Measurements from ENCODE around the gene SLIT1. TPM values are rescaled to one million over a fixed set of nuclear protein-coding genes. Genes with fewer than 3 reads are reported as not detected.

SLIT1 gene
- total and polyA plus RNA-seq, 2 donors (not counting 1 experiment from before 2014, with no cell fraction given), result 0.15 to 0.49 TPM

GRCh38 chr10:97067716-97068391 lies 117.9 kb downstream of the SLIT1 start:
- CTCF ChIA-PET, result interaction anchor here (0.6 to 12.3 kb wide), 2 partner anchors 141 to 657 kb away, joined by 4 to 412 read pairs; no protein-coding TSS in a partner anchor
- ATAC-seq (ENCODE audit: low read depth) (no peak), DNase-seq (no peak)
- Histone ChIP-seq H3K4me2 (replicated peaks; ENCODE audit: low read depth, low read length, poor library complexity, severe bottlenecking) (no peak overlapping the region), H3K9ac (ENCODE audit: low read length) (no peak overlapping the region), H3K79me2 (ENCODE audit: control insufficient read depth, insufficient read depth, low read length) (no peaks in the 10 kb centered on the region), H3K36me3 (replicated peaks in 1 of 2; ENCODE audit: control extremely low read depth in 1 of 2, control insufficient read depth in 1 of 2, extremely low read depth in 1 of 2, insufficient read depth in 2 of 2, low read length in 1 of 2) (no peaks in the 10 kb centered on the region), H2AFZ (ENCODE audit: insufficient read depth, low read depth, low read length, poor library complexity, severe bottlenecking) (no peak overlapping the region), H3K9me3 (ENCODE audit: control extremely low read depth in 1 of 3, control insufficient read depth in 2 of 3, insufficient read depth in 1 of 3, low read length in 2 of 3) (peaks cover 0 to 4% (median 0%) of the 10 kb centered on the region in 3 donors), H3K4me1 (ENCODE audit: control insufficient read depth in 2 of 2, insufficient read depth in 2 of 2, low read length in 2 of 2) (no peaks in the 10 kb centered on the region), H3K27me3 (replicated peaks in 1 of 4; ENCODE audit: control extremely low read depth in 1 of 4, control insufficient read depth in 3 of 4, insufficient read depth in 4 of 4, low read length in 3 of 4) (peaks cover 0 to 17% (median 0%) of the 10 kb centered on the region in 4 experiments), H3K4me3 (ENCODE audit: control extremely low read depth in 1 of 5, extremely low read depth in 1 of 5, insufficient read depth in 1 of 5, low read depth in 2 of 5, low read length in 4 of 5) (no peak overlapping the region), H3K27ac (ENCODE audit: low read length in 2 of 2) (no peak overlapping the region), H4K20me1 (ENCODE audit: control insufficient read depth, insufficient read depth, low read length, poor library complexity, severe bottlenecking) (no peaks in the 10 kb centered on the region)
- Mint-ChIP-seq H3K4me3 (no peak overlapping the region), H3K27me3 (peaks cover 33% of the 10 kb centered on the region), H3K4me1 (no peaks in the 10 kb centered on the region), H3K9me3 (ENCODE audit: insufficient read depth) (no peaks in the 10 kb centered on the region), H3K27ac (no peak overlapping the region)
- intact Hi-C loops (cut with micrococcal nuclease), result no loop called here
- 87% methylated on average over 14 of the region's 16 CpGs for WGBS (ENCODE audit: insufficient coverage)
- POLR2A ChIA-PET, result no interaction called here
- no peak for TF ChIP-seq CTCF (IDR thresholded peaks at IDR 0.05)
- TF ChIP-seq EZH2 (IDR thresholded peaks at IDR 0.05; ENCODE audit: borderline replicate concordance, insufficient read depth, low read depth, low read length, poor library complexity, severe bottlenecking), result no peak

DNA sequence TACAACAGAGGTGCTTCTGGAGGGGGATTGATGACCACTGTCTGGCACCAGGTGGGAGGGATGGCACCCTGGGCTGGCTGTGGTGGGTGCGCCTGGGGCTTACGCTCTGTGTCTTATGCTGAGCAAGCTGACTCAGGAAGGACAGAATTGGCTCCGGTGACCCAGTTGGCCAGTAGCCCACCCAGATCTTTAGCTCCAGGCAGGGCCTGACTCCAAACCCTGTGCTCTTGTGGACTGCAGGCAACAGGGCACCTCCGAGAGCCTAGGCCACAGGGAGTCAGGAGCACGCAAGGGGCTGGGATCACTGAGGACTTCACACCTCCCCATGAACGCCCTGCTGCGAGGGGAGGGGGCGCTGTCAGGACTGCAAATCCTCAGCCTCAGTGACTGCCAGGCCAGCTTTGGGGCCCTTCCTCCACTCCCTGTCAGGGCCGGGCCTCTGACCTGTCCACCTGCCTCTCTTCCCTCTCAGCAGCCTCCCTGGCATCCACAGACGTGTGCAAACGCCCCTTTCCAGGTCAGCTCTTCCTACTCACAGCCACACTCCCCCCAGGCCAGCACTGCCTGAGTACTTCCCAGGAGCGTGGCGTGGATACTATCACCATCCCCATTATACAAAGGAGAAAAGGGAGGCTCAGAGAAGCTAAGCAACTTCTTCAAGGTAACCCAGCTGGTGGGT lies 118.7 kb downstream of the SLIT1 start:
- H3K9me3 ChIP-seq (ENCODE audit: control extremely low read depth in 1 of 3, control insufficient read depth in 2 of 3, insufficient read depth in 1 of 3, low read length in 2 of 3), result peaks cover 0 to 4% (median 0%) of the 10 kb centered on the region in 3 donors
- ATAC-seq (ENCODE audit: low read depth) (no peak), DNase-seq (no peak)
- no peak for TF ChIP-seq CTCF (IDR thresholded peaks at IDR 0.05)
- H3K27ac ChIP-seq (ENCODE audit: low read length in 2 of 2), result no peak overlapping the region
- H4K20me1 ChIP-seq (ENCODE audit: control insufficient read depth, insufficient read depth, low read length, poor library complexity, severe bottlenecking), result no peaks in the 10 kb centered on the region
- Mint-ChIP-seq H3K4me3 (no peak overlapping the region), H3K27me3 (peaks cover 33% of the 10 kb centered on the region), H3K4me1 (no peaks in the 10 kb centered on the region), H3K27ac (no peak overlapping the region), H3K9me3 (ENCODE audit: insufficient read depth) (no peaks in the 10 kb centered on the region)
- ChIA-PET CTCF (interaction anchor here (0.6 to 12.3 kb wide), 2 partner anchors 142 to 656 kb away, joined by 4 to 412 read pairs; no protein-coding TSS in a partner anchor), POLR2A (no interaction called here)
- H2AFZ ChIP-seq (ENCODE audit: insufficient read depth, low read depth, low read length, poor library complexity, severe bottlenecking), result no peak overlapping the region
- WGBS (ENCODE audit: insufficient coverage), result 92% methylated on average over 13 of the region's 13 CpGs
- intact Hi-C loops (cut with micrococcal nuclease), result no loop called here
- no peak overlapping the region for H3K9ac ChIP-seq (ENCODE audit: low read length)
- H3K4me3 ChIP-seq (ENCODE audit: control extremely low read depth in 1 of 5, extremely low read depth in 1 of 5, insufficient read depth in 1 of 5, low read depth in 2 of 5, low read length in 4 of 5), result no peak overlapping the region
- no peaks in the 10 kb centered on the region for H3K79me2 ChIP-seq (ENCODE audit: control insufficient read depth, insufficient read depth, low read length)
- no peaks in the 10 kb centered on the region for H3K36me3 ChIP-seq (replicated peaks in 1 of 2; ENCODE audit: control extremely low read depth in 1 of 2, control insufficient read depth in 1 of 2, extremely low read depth in 1 of 2, insufficient read depth in 2 of 2, low read length in 1 of 2)
- no peak overlapping the region for H3K4me2 ChIP-seq (replicated peaks; ENCODE audit: low read depth, low read length, poor library complexity, severe bottlenecking)
- H3K4me1 ChIP-seq (ENCODE audit: control insufficient read depth in 2 of 2, insufficient read depth in 2 of 2, low read length in 2 of 2), result no peaks in the 10 kb centered on the region
- peaks cover 0 to 10% (median 0%) of the 10 kb centered on the region in 4 experiments for H3K27me3 ChIP-seq (replicated peaks in 1 of 4; ENCODE audit: control extremely low read depth in 1 of 4, control insufficient read depth in 3 of 4, insufficient read depth in 4 of 4, low read length in 3 of 4)
